Mesothelial cell of epicardium (in vitro differentiated cells): Measurements from ENCODE around the gene CDH13. TPM values are rescaled to one million over a fixed set of nuclear protein-coding genes. Genes with fewer than 3 reads are reported as not detected.

Experiments used
- DNase-seq, 2 experiments: peaks; one replicate each; pipeline ENCODE4 v3.0.0; 2021; ENCODE audit warnings: low spot score in 2 of 2; ENCODE audit not compliant: unreplicated experiment in 2 of 2
- H3K27ac Mint-ChIP-seq: 2 replicates; pipeline ENCODE4 v1.8.0; 2021; ENCODE audit warnings: mixed read lengths
- H3K27me3 Mint-ChIP-seq: 2 replicates; pipeline ENCODE4 v1.8.0; 2021; ENCODE audit warnings: low read depth, mixed read lengths
- H3K36me3 Mint-ChIP-seq: 2 replicates; pipeline ENCODE4 v1.8.0; 2021; ENCODE audit warnings: mixed read lengths
- H3K4me1 Mint-ChIP-seq: 2 replicates; pipeline ENCODE4 v1.8.0; 2021; ENCODE audit warnings: mixed read lengths
- H3K4me3 Mint-ChIP-seq: 2 replicates; pipeline ENCODE4 v1.8.0; 2021; ENCODE audit warnings: mild to moderate bottlenecking, moderate library complexity, mixed read lengths
- H3K9me3 Mint-ChIP-seq: 2 replicates; pipeline ENCODE4 v1.8.0; 2021; ENCODE audit warnings: mixed read lengths
- total RNA-seq: library from RNA; stranded (reverse); gene quantifications from 3 replicates; pipeline ENCODE4 v1.2.1, GENCODE V29; 2021
- TF ChIP-seq, protein P1 (sequence below): fragments of 200-600 bp; sonication (generic); IDR thresholded peaks from one replicate; pipeline ENCODE4 v1.5.0; 2021; ENCODE audit warnings: antibody characterized with exemption; ENCODE audit not compliant: unreplicated experiment

Gene CDH13
- total RNA-seq, 1 donor from 2014 or later, result 0.80 TPM

DNA sequence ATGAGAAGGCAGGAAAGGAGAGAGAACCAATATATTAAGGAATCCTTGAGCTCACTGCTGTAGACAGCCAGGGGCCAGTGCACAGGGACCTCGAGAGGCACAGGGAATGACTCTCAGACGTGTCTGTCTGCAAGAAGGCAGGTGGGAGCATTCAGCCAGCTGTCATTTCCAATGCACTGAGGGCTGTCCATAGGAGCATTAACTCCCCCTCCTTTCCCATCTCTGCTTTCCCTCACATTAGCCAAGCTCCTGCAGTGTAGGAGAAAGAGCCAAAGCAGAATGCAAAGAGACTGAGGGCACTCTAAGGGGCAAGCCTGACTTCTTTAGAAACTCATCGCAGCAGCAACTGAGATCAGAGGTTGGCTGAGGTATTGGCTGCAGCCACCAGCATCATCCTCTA, 218.3 kb downstream of the CDH13 start:
- TF ChIP-seq, protein P1, sequence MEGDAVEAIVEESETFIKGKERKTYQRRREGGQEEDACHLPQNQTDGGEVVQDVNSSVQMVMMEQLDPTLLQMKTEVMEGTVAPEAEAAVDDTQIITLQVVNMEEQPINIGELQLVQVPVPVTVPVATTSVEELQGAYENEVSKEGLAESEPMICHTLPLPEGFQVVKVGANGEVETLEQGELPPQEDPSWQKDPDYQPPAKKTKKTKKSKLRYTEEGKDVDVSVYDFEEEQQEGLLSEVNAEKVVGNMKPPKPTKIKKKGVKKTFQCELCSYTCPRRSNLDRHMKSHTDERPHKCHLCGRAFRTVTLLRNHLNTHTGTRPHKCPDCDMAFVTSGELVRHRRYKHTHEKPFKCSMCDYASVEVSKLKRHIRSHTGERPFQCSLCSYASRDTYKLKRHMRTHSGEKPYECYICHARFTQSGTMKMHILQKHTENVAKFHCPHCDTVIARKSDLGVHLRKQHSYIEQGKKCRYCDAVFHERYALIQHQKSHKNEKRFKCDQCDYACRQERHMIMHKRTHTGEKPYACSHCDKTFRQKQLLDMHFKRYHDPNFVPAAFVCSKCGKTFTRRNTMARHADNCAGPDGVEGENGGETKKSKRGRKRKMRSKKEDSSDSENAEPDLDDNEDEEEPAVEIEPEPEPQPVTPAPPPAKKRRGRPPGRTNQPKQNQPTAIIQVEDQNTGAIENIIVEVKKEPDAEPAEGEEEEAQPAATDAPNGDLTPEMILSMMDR, result no peak
- DNase-seq, result no peak
- Mint-ChIP-seq H3K4me3 (no peak overlapping the region), H3K27ac (no peak overlapping the region), H3K36me3 (no peaks in the 10 kb centered on the region), H3K9me3 (peaks cover 28% of the 10 kb centered on the region), H3K4me1 (no peaks in the 10 kb centered on the region), H3K27me3 (peaks cover 2% of the 10 kb centered on the region)

DNA sequence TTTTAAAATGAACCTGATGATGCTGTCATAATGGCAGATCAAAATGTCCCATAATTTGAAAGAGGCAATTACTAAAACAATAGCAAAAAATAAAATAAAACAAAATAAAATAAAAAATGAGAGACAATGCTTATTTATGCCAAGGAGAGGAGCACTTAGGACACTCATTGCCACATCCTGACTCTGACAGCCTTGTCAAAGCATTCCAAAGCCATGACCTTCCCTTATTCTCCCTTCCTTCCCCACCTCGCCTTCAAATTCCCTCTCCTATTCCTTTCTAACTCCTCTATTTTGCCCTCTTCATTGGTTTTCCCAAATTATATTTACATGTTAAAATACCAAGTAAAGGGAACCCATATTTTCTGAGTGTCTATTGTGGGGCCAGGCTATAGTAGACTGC, 220.0 kb downstream of the CDH13 start:
- TF ChIP-seq, protein P1, result no peak
- H3K27ac Mint-ChIP-seq, result no peak overlapping the region
- no peaks in the 10 kb centered on the region for H3K4me1 Mint-ChIP-seq
- no peak for DNase-seq
- peaks cover 23% of the 10 kb centered on the region for H3K9me3 Mint-ChIP-seq
- no peak overlapping the region for H3K4me3 Mint-ChIP-seq
- no peaks in the 10 kb centered on the region for H3K36me3 Mint-ChIP-seq
- peaks cover 6% of the 10 kb centered on the region for H3K27me3 Mint-ChIP-seq

DNA sequence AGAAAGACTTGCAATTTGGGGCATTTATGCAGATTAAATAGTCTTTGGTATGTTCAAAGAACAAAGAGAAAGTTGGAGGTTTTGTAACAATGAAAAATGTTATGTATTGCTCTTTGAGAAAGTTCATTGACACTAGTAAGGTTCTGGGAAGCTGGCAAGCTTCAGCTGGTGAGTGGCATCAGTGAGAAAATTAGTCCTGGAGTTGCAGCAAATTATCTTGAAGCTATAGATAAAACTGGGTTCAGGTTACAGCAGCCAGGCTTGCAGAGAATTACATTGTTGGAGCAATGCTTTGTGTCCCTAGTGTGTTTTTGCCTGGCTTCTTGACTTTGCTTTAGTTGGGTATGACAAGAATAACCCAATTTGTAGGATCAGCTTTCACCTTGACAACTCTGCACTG, 221.2 kb downstream of the CDH13 start:
- no peak overlapping the region for H3K27ac Mint-ChIP-seq
- TF ChIP-seq, protein P1, result no peak
- peaks cover 7% of the 10 kb centered on the region for H3K27me3 Mint-ChIP-seq
- H3K4me1 Mint-ChIP-seq, result no peaks in the 10 kb centered on the region
- DNase-seq, result no peak
- no peaks in the 10 kb centered on the region for H3K36me3 Mint-ChIP-seq
- H3K9me3 Mint-ChIP-seq, result peaks cover 19% of the 10 kb centered on the region
- no peak overlapping the region for H3K4me3 Mint-ChIP-seq

DNA sequence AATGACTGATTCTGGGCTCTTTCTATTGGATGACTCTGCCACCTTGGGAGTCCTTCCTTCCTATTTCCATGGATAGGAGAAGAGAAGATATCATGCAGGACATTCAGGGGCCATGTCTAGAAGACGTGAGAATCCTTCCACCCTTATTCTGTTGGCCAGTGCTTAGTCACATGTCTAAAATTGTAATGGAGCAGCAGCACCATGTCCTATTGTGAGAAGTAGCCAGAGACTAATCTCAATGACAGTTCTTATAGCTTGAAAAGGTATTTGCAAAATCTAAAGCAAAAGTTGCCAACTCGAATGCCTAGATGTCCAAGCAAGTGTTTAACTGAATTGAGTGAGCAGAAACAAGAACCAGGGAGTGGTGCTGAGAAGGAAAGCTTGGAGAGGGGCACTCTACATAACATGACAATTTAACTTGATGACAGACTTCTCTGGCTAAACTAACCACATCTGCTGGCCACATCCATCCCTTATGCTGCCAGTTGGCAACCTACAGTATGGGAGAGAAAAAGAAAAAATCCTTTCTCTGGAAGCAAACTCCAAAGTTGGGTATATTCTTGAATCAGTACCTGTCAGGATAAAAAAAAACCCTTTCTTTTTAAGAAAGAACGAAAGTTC, 225.7 kb downstream of the CDH13 start:
- Mint-ChIP-seq H3K36me3 (no peaks in the 10 kb centered on the region), H3K4me3 (no peak overlapping the region), H3K9me3 (peaks cover under 1% of the 10 kb centered on the region), H3K27ac (no peak overlapping the region), H3K27me3 (peaks cover 7% of the 10 kb centered on the region), H3K4me1 (no peaks in the 10 kb centered on the region)
- DNase-seq, result no peak
- TF ChIP-seq, protein P1, result no peak

DNA sequence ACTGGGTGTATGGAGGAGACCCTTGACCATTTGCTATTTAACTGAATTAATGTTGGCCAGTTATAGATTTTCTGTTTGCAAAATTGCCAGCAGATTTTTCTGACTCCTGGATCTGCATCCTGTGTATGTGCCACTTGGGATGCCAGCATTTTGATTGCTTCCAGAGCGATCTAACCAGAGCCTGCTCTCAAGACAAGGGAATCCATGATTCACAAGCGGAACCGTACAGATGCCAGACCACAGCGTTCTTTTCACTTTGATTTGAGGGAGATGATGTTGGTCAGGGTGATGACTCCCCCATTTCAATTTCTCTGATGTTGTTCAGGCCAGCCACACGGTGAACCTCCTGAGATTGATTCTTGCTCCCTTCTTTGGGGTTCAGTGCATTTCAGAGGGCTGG, 228.7 kb downstream of the CDH13 start:
- TF ChIP-seq, protein P1, result no peak
- Mint-ChIP-seq H3K4me3 (no peak overlapping the region), H3K9me3 (no peaks in the 10 kb centered on the region), H3K27me3 (peaks cover 5% of the 10 kb centered on the region), H3K27ac (no peak overlapping the region), H3K36me3 (no peaks in the 10 kb centered on the region), H3K4me1 (no peaks in the 10 kb centered on the region)
- DNase-seq, result no peak
